Nephron (organoid): ENCODE data around the gene CACNB1.
A peak's percentile ranks its signal among the peaks of the same experiment; 100 is the strongest.

ENCODE experiments used
- H3K27ac Mint-ChIP-seq, 3 experiments: 2 replicates each; pipeline ENCODE4 v1.8.0; 2020; ENCODE audit warnings: mixed read lengths in 3 of 3, mild to moderate bottlenecking in 2 of 3, moderate library complexity in 1 of 3
- H3K27me3 Mint-ChIP-seq: 2 replicates; pipeline ENCODE4 v1.8.0; 2021; ENCODE audit warnings: low read depth, mild to moderate bottlenecking, moderate library complexity, mixed read lengths
- H3K36me3 Mint-ChIP-seq: 2 replicates; pipeline ENCODE4 v1.8.0; 2020; ENCODE audit warnings: low read depth, mixed read lengths
- H3K4me1 Mint-ChIP-seq: 2 replicates; pipeline ENCODE4 v1.8.0; 2020; ENCODE audit warnings: mixed read lengths
- H3K4me3 Mint-ChIP-seq, 3 experiments: 2 replicates each; pipeline ENCODE4 v1.8.0; 2020; ENCODE audit warnings: mild to moderate bottlenecking in 3 of 3, mixed read lengths in 3 of 3, moderate library complexity in 2 of 3
- H3K9me3 Mint-ChIP-seq: 2 replicates; pipeline ENCODE4 v1.8.0; 2020; ENCODE audit warnings: mixed read lengths
- CTCF ChIP-seq, 3 experiments: fragments of 200-600 bp; sonication (generic); IDR thresholded peaks; one replicate each; pipeline ENCODE4 v1.5.0; 2021; ENCODE audit warnings: antibody characterized with exemption in 3 of 3; ENCODE audit not compliant: unreplicated experiment in 3 of 3

CACNB1 gene

GRCh38 chr17:39210093-39210434 is 12.6 kb upstream of the CACNB1 start:
- Mint-ChIP-seq H3K4me3 (peak overlapping the region in 2 of 3 experiments; percentile 45 to 54), H3K27ac (no peak overlapping the region), H3K4me1 (peaks cover 19% of the 10 kb centered on the region), H3K27me3 (peaks cover 29% of the 10 kb centered on the region), H3K36me3 (peaks cover 1% of the 10 kb centered on the region), H3K9me3 (no peaks in the 10 kb centered on the region)
- no peak for TF ChIP-seq CTCF (IDR thresholded peaks at IDR 0.05; ENCODE audit: unreplicated experiment in 3 of 3)

- no peak for TF ChIP-seq CTCF (IDR thresholded peaks at IDR 0.05; ENCODE audit: unreplicated experiment in 3 of 3)
- H3K27ac Mint-ChIP-seq, result peak overlapping the region in 2 of 3 experiments; percentile 33 to 63
- H3K9me3 Mint-ChIP-seq, result no peaks in the 10 kb centered on the region
- H3K27me3 Mint-ChIP-seq, result peaks cover 28% of the 10 kb centered on the region
- peaks cover 19% of the 10 kb centered on the region for H3K4me1 Mint-ChIP-seq
- peaks cover 7% of the 10 kb centered on the region for H3K36me3 Mint-ChIP-seq
- H3K4me3 Mint-ChIP-seq, result peak overlapping the region in 2 of 3 experiments; percentile 54 to 68
These were observed 12.0 kb upstream of the CACNB1 start for GRCh38 chr17:39209317-39210092.

GRCh38 chr17:39208893-39209292 is 11.4 kb upstream of the CACNB1 start:
- no peak for TF ChIP-seq CTCF (IDR thresholded peaks at IDR 0.05; ENCODE audit: unreplicated experiment in 3 of 3)
- peaks cover 28% of the 10 kb centered on the region for H3K27me3 Mint-ChIP-seq

GRCh38 chr17:39208136-39208535 is 10.7 kb upstream of the CACNB1 start:
- Mint-ChIP-seq H3K27ac (peak overlapping the region in 1 of 3 experiments; percentile 63), H3K4me1 (peaks cover 19% of the 10 kb centered on the region), H3K4me3 (no peak overlapping the region), H3K27me3 (peaks cover 26% of the 10 kb centered on the region), H3K9me3 (no peaks in the 10 kb centered on the region), H3K36me3 (peaks cover 20% of the 10 kb centered on the region)
- no peak for TF ChIP-seq CTCF (IDR thresholded peaks at IDR 0.05; ENCODE audit: unreplicated experiment in 3 of 3)

More at GRCh38 chr17:39208893-39209292, 11.4 kb upstream of the CACNB1 start:
- Mint-ChIP-seq H3K9me3 (no peaks in the 10 kb centered on the region), H3K27ac (peak overlapping the region in 2 of 3 experiments; percentile 33 to 63), H3K36me3 (peaks cover 13% of the 10 kb centered on the region), H3K4me3 (peak overlapping the region; percentile 48 to 68 (median 50)), H3K4me1 (peaks cover 19% of the 10 kb centered on the region)

GRCh38 chr17:39205112-39205526 is 7.7 kb upstream of the CACNB1 start:
- H3K27me3 Mint-ChIP-seq, result peaks cover 11% of the 10 kb centered on the region
- H3K4me1 Mint-ChIP-seq, result peaks cover 34% of the 10 kb centered on the region
- H3K4me3 Mint-ChIP-seq, result peak overlapping the region in 2 of 3 experiments; percentile 44 to 61
- no peaks in the 10 kb centered on the region for H3K9me3 Mint-ChIP-seq
- TF ChIP-seq CTCF (IDR thresholded peaks at IDR 0.05; ENCODE audit: unreplicated experiment in 3 of 3), result no peak
- H3K27ac Mint-ChIP-seq, result no peak overlapping the region
- H3K36me3 Mint-ChIP-seq, result peaks cover 45% of the 10 kb centered on the region

GRCh38 chr17:39204245-39204644 is 6.8 kb upstream of the CACNB1 start:
- TF ChIP-seq CTCF (IDR thresholded peaks at IDR 0.05; ENCODE audit: unreplicated experiment in 3 of 3), result no peak
- Mint-ChIP-seq H3K4me1 (peaks cover 42% of the 10 kb centered on the region), H3K27me3 (peaks cover 10% of the 10 kb centered on the region), H3K4me3 (peak overlapping the region; percentile 13 to 64 (median 52)), H3K36me3 (peaks cover 47% of the 10 kb centered on the region), H3K27ac (no peak overlapping the region), H3K9me3 (no peaks in the 10 kb centered on the region)
